Smooth muscle cell (in vitro differentiated cells): ENCODE measurements around the gene EVC. TPM values are rescaled to one million over a fixed set of nuclear protein-coding genes. Genes with fewer than 3 reads are reported as not detected.
"Not testable (repeated sequence)": the region's sequence is repeated elsewhere in the genome, so short reads cannot be mapped to it uniquely, and the experiment has no call there.

Experiments used
- DNase-seq: peaks from one replicate; lab custom pipeline; 2025; ENCODE audit not compliant: unreplicated experiment; lab: John Stamatoyannopoulos, UW
- H2AFZ ChIP-seq: fragments of 200-600 bp; sonication (generic); 2 replicates; pipeline ENCODE4 v1.6.0; 2016; ENCODE audit warnings: antibody characterized with exemption, low read depth, mild to moderate bottlenecking
- H3F3A ChIP-seq: fragments of 200-600 bp; sonication (generic); 2 replicates; pipeline ENCODE4 v1.6.0; 2017; ENCODE audit warnings: antibody characterized with exemption, low read depth
- H3K27ac ChIP-seq: fragments of 200-600 bp; sonication (generic); 2 replicates; pipeline ENCODE4 v1.5.1; 2016; ENCODE audit warnings: low read depth, mild to moderate bottlenecking
- H3K27me3 ChIP-seq: fragments of 200-600 bp; sonication (generic); 2 replicates; pipeline ENCODE4 v1.6.1; 2016; ENCODE audit warnings: low read depth, mild to moderate bottlenecking
- H3K36me3 ChIP-seq: fragments of 200-600 bp; sonication (generic); 2 replicates; pipeline ENCODE4 v1.5.1; 2016; ENCODE audit warnings: low read depth
- H3K4me1 ChIP-seq: fragments of 200-600 bp; sonication (generic); 2 replicates; pipeline ENCODE4 v1.5.1; 2016; ENCODE audit warnings: low read depth
- H3K4me2 ChIP-seq: fragments of 200-600 bp; sonication (generic); 2 replicates; pipeline ENCODE4 v1.6.0; 2016; ENCODE audit warnings: mild to moderate bottlenecking
- H3K4me3 ChIP-seq: fragments of 200-600 bp; sonication (generic); 2 replicates; pipeline ENCODE4 v1.5.1; 2016; ENCODE audit warnings: mild to moderate bottlenecking
- H3K79me2 ChIP-seq: fragments of 200-600 bp; sonication (generic); 2 replicates; pipeline ENCODE4 v1.6.0; 2016; ENCODE audit warnings: low read depth, mild to moderate bottlenecking
- H3K9ac ChIP-seq: fragments of 200-600 bp; sonication (generic); 2 replicates; pipeline ENCODE4 v1.6.0; 2016; ENCODE audit warnings: low read depth
- H3K9me3 ChIP-seq: fragments of 200-600 bp; sonication (generic); replicated peaks from 2 replicates; pipeline ENCODE4 v1.5.1; 2016; ENCODE audit warnings: low read depth
- H4K20me1 ChIP-seq: fragments of 200-600 bp; sonication (generic); 2 replicates; pipeline ENCODE4 v1.6.0; 2016; ENCODE audit warnings: low read depth
- CTCF ChIP-seq: fragments of 200-600 bp; sonication (generic); IDR thresholded peaks from 2 replicates; pipeline ENCODE4 v1.5.1; 2017; ENCODE audit warnings: borderline replicate concordance, mild to moderate bottlenecking, antibody characterized with exemption; ENCODE audit not compliant: insufficient read depth, poor library complexity, severe bottlenecking
- WGBS: methylation state at CpG from one replicate; pipeline ENCODE4 v1.1.7; 2016; ENCODE audit warnings: low lambda C conversion rate; 5-methylcytosine and 5-hydroxymethylcytosine counted together
- polyA plus RNA-seq: library from polyadenylated mRNA; unstranded; fragments of >200 nt; fragmentation: Nextera tagmentation; extraction: Ambion mirVana; gene quantifications from 2 replicates; pipeline ENCODE4 v1.2.1, GENCODE V29; 2016
- total RNA-seq: library from RNA; depleted of rRNA; stranded (reverse); fragments of >200 nt; gene quantifications from 2 replicates; pipeline ENCODE4 v1.2.3, GENCODE V29; 2014

EVC gene
- total and polyA plus RNA-seq, 2 experiments from 2014 or later = 7.5 to 15.5 TPM

- no peaks in the 10 kb centered on the region for H3K36me3 ChIP-seq
Observed at GRCh38 chr4:5810770-5811430, 99.9 kb downstream of the EVC start.

GRCh38 chr4:5812057-5812456 is 101.1 kb downstream of the EVC start:
- WGBS = 95% methylated on average over 5 of the region's 5 CpGs
- peaks cover 45% of the 10 kb centered on the region for H4K20me1 ChIP-seq
- not testable (repeated sequence) for H3F3A ChIP-seq, H3K27me3 ChIP-seq, H3K4me1 ChIP-seq, H3K4me2 ChIP-seq, H3K27ac ChIP-seq, H3K4me3 ChIP-seq, H3K36me3 ChIP-seq, DNase-seq, H3K9ac ChIP-seq, H3K79me2 ChIP-seq, H3K9me3 ChIP-seq, H2AFZ ChIP-seq

More at GRCh38 chr4:5810770-5811430, 99.9 kb downstream of the EVC start:
- Histone ChIP-seq H3K79me2 (no peaks in the 10 kb centered on the region), H4K20me1 (peaks cover 34% of the 10 kb centered on the region), H2AFZ (no peak overlapping the region), H3K27me3 (no peaks in the 10 kb centered on the region), H3K4me1 (no peaks in the 10 kb centered on the region), H3K4me3 (no peak overlapping the region), H3K4me2 (no peak overlapping the region), H3K9ac (no peak overlapping the region), H3F3A (no peaks in the 10 kb centered on the region), H3K9me3 (no peaks in the 10 kb centered on the region), H3K27ac (no peak overlapping the region)
- no peak for TF ChIP-seq CTCF
- 89% methylated on average over 12 of the region's 12 CpGs for WGBS
- DNase-seq = no peak

DNA sequence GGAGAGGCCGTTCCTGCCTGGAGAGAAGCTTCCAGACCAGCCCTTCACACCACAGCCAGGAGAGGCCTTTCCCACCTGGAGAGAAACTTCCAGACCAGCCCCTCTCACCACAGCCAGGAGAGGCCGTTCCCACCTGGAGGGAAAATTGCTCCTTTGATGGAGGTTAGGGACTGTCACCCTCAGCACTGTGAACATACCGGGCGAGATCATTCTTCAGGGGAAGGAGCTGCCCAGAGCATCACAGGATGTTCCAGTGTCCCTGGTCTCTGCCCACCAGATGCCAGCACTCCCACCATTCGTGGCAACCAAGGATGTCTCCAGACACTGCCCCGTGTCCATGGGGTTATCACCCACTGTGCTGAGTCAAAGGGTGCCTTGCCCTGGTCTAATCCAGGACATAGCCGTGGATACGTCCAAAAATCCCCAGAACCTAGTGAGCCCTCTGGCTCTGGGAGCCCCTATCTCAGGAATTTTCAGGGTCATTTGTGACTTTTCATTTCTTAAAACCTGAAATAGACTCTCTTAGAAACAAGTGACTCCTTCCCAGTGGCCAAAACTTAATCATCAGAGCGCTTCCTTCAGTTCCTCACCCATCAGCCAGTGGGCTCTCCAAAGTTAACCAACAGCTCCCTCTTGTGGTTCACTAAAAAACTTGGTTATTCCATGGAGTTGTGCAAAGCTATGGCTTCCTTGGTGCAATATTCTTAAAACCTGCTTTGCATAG is 101.7 kb downstream of the EVC start:
- Histone ChIP-seq H2AFZ (no peak overlapping the region), H3K4me3 (no peak overlapping the region), H3K4me1 (no peaks in the 10 kb centered on the region), H4K20me1 (peaks cover 51% of the 10 kb centered on the region), H3K79me2 (no peaks in the 10 kb centered on the region), H3K36me3 (no peaks in the 10 kb centered on the region), H3K9ac (no peak overlapping the region), H3K9me3 (no peaks in the 10 kb centered on the region), H3K27me3 (no peaks in the 10 kb centered on the region), H3F3A (no peaks in the 10 kb centered on the region), H3K4me2 (no peak overlapping the region), H3K27ac (no peak overlapping the region)
- DNase-seq = no peak
- WGBS = 88% methylated on average over 9 of the region's 9 CpGs
- TF ChIP-seq CTCF = peak; percentile 73

- DNase-seq = no peak
- Histone ChIP-seq H3K79me2 (no peaks in the 10 kb centered on the region), H3K27ac (no peak overlapping the region), H3K27me3 (no peaks in the 10 kb centered on the region), H3K9ac (no peak overlapping the region), H3K36me3 (no peaks in the 10 kb centered on the region), H2AFZ (no peak overlapping the region), H4K20me1 (peaks cover 63% of the 10 kb centered on the region), H3K4me2 (no peak overlapping the region), H3K4me1 (no peaks in the 10 kb centered on the region), H3K4me3 (no peak overlapping the region), H3F3A (no peaks in the 10 kb centered on the region), H3K9me3 (no peaks in the 10 kb centered on the region)
- WGBS = 97% methylated on average over 7 of the region's 7 CpGs
- no peak for TF ChIP-seq CTCF
Observed at GRCh38 chr4:5813882-5814255, 102.9 kb downstream of the EVC start.
